Measurements from ENCODE around the gene OR8U1. TPM values are rescaled to one million over a fixed set of nuclear protein-coding genes. Genes with fewer than 3 reads are reported as not detected.

The OR8U1 gene
- total RNA-seq (2022) (not detected in 2 replicates), Bru-seq, nascent RNA (not detected), BruChase-seq, experiment 1, labeled RNA remaining after a 6-hour chase (not detected), BruChase-seq, experiment 2, labeled RNA remaining after a 2-hour chase (not detected)
- long read RNA-seq = 0 reads

DNA sequence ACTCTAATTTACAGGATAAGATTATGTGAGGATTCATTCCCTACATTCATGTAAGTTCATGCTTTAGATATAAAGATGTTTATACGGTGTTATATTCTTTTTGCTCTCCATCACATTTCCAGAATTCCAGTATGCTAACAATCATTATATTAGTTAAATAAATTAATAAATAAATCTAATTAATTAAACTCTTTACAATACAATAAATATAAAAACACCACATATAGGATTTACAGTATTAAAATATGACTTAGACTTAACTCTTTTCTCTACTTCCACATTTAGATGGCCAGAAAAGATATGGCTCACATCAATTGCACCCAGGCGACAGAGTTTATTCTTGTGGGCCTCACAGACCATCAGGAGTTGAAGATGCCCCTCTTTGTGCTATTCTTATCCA lies at the start of gene OR8U1:
Gene OR8U1 (plus strand): TSS at position 301 of the 400 bp plus-strand sequence. CDS start 0 bp downstream, at position 301.
- CTCF ChIA-PET = no interaction called here
- Mint-ChIP-seq H3K4me3 (ENCODE audit: low read depth, unreplicated experiment) (no peak within 1 kb of the TSS), H3K36me3 (ENCODE audit: insufficient read depth, unreplicated experiment) (no peaks in the 10 kb centered on the region), H3K4me1 (ENCODE audit: low read depth, unreplicated experiment) (no peaks in the 10 kb centered on the region), H3K27me3 (ENCODE audit: unreplicated experiment) (no peaks in the 10 kb centered on the region), H3K9me3 (ENCODE audit: low read depth, unreplicated experiment) (peaks cover 20% of the 10 kb centered on the region), H3K27ac (ENCODE audit: unreplicated experiment) (no peak within 1 kb of the TSS)
- no peak for DNase-seq
- BruUV-seq (replicated peaks) = no TSS peak
- intact Hi-C loops (cut with micrococcal nuclease; ENCODE audit: unreplicated experiment) = no loop called here
- TF ChIP-seq, protein P1, sequence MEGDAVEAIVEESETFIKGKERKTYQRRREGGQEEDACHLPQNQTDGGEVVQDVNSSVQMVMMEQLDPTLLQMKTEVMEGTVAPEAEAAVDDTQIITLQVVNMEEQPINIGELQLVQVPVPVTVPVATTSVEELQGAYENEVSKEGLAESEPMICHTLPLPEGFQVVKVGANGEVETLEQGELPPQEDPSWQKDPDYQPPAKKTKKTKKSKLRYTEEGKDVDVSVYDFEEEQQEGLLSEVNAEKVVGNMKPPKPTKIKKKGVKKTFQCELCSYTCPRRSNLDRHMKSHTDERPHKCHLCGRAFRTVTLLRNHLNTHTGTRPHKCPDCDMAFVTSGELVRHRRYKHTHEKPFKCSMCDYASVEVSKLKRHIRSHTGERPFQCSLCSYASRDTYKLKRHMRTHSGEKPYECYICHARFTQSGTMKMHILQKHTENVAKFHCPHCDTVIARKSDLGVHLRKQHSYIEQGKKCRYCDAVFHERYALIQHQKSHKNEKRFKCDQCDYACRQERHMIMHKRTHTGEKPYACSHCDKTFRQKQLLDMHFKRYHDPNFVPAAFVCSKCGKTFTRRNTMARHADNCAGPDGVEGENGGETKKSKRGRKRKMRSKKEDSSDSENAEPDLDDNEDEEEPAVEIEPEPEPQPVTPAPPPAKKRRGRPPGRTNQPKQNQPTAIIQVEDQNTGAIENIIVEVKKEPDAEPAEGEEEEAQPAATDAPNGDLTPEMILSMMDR (IDR thresholded peaks at IDR 0.05; ENCODE audit: unreplicated experiment) = no peak

DNA sequence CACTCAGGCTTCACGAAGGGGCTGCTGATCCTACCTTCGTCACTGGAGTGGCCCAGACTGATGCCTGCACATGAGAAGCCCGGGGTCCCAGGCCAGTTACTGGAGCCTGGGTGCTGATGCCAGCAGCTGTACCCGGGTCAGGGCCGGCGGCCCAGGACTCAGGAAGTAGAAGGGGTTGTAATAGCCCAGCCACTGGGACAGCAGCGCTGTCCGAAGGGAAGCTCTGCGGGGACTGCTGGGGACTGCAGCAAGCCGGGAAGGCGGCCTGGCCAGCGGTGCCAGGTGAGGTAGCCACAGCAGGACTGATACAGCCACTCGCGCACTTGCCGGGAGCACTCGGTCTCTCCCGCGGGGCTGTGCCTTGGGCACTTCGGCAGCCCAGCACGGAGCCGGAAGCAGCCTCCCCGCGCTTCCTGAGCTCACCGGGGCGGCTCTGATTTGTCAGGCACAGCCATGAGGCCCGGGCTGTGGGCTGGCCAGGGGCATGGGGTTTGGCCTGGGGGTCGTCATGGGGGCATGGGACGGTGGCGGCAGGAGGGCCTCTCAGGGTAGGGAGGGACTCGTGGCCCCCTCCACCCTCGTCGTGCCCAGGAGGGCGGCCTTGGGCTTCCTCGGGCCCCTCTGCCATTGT lies 43.4 kb upstream of the OR8U1 start:
- no peak for DNase-seq
- Mint-ChIP-seq H3K27ac (ENCODE audit: unreplicated experiment) (no peak overlapping the region), H3K27me3 (ENCODE audit: unreplicated experiment) (no peaks in the 10 kb centered on the region), H3K9me3 (ENCODE audit: low read depth, unreplicated experiment) (peaks cover 8% of the 10 kb centered on the region), H3K36me3 (ENCODE audit: insufficient read depth, unreplicated experiment) (no peaks in the 10 kb centered on the region), H3K4me3 (ENCODE audit: low read depth, unreplicated experiment) (no peak overlapping the region), H3K4me1 (ENCODE audit: low read depth, unreplicated experiment) (no peaks in the 10 kb centered on the region)
- CTCF ChIA-PET = no interaction called here
- intact Hi-C loops (cut with micrococcal nuclease; ENCODE audit: unreplicated experiment) = no loop called here
- TF ChIP-seq, protein P1 (IDR thresholded peaks at IDR 0.05; ENCODE audit: unreplicated experiment) = no peak
- BruUV-seq (replicated peaks) = no TSS peak

DNA sequence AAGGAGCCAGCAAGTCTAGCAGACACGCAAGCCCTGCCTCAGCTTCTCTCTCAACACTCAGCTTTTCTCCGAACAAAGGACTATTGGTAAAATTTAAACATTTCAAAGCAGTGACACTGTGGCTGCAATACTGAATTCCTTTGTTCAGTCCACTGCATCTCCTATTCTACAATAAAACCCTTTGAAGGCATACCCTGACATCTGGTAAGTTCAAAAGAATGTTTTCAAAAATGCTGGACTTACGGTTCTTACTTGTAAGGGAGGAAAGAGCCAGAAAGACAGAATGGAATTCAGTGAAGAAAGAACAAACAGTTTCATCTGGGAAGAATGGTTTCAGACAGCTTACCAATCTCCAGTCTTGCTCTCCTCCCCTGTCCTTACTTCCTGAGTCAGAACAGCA lies 42.3 kb upstream of the OR8U1 start:
- TF ChIP-seq, protein P1 (IDR thresholded peaks at IDR 0.05; ENCODE audit: unreplicated experiment) = no peak
- H3K4me1 Mint-ChIP-seq (ENCODE audit: low read depth, unreplicated experiment) = no peaks in the 10 kb centered on the region
- BruUV-seq (replicated peaks) = no TSS peak
- H3K9me3 Mint-ChIP-seq (ENCODE audit: low read depth, unreplicated experiment) = peaks cover 10% of the 10 kb centered on the region
- H3K4me3 Mint-ChIP-seq (ENCODE audit: low read depth, unreplicated experiment) = no peak overlapping the region
- H3K27me3 Mint-ChIP-seq (ENCODE audit: unreplicated experiment) = no peaks in the 10 kb centered on the region
- intact Hi-C loops (cut with micrococcal nuclease; ENCODE audit: unreplicated experiment) = no loop called here
- H3K36me3 Mint-ChIP-seq (ENCODE audit: insufficient read depth, unreplicated experiment) = no peaks in the 10 kb centered on the region
- no peak overlapping the region for H3K27ac Mint-ChIP-seq (ENCODE audit: unreplicated experiment)
- DNase-seq = no peak
- CTCF ChIA-PET = no interaction called here

DNA sequence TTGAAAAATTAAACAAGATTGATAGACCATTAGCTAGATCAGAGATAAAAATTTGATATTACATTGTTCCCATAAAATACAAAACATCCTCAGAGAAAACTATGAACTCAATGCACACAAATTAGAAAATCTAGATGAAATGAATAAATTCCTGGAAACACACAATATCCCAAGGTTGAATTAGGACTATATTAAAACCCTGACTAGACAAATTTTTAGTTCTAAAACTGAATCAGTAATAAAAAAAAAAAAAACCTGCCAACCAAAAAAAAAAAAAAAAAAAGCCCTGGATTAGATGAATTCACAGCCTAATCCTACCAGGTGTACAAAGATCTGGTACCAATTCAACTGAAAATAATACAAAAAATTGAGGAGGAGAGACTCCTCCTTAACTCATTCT lies 35.1 kb upstream of the OR8U1 start:
- no TSS peak for BruUV-seq (replicated peaks)
- TF ChIP-seq, protein P1 (IDR thresholded peaks at IDR 0.05; ENCODE audit: unreplicated experiment) = no peak

More for the DNA sequence above, 35.1 kb upstream of the OR8U1 start:
- H3K4me1 Mint-ChIP-seq (ENCODE audit: low read depth, unreplicated experiment) = no peaks in the 10 kb centered on the region
- no peak for DNase-seq
- CTCF ChIA-PET = no interaction called here
- peaks cover 4% of the 10 kb centered on the region for H3K9me3 Mint-ChIP-seq (ENCODE audit: low read depth, unreplicated experiment)
- intact Hi-C loops (cut with micrococcal nuclease; ENCODE audit: unreplicated experiment) = no loop called here
- no peaks in the 10 kb centered on the region for H3K36me3 Mint-ChIP-seq (ENCODE audit: insufficient read depth, unreplicated experiment)
- H3K27ac Mint-ChIP-seq (ENCODE audit: unreplicated experiment) = no peak overlapping the region
- no peaks in the 10 kb centered on the region for H3K27me3 Mint-ChIP-seq (ENCODE audit: unreplicated experiment)
- no peak overlapping the region for H3K4me3 Mint-ChIP-seq (ENCODE audit: low read depth, unreplicated experiment)
